ENCODE measurements around the gene STRAP.

STRAP gene

GRCh38 chr12:15882118-15882971, at the start of gene STRAP:
Gene STRAP, plus strand, starts transcription at chr12:15882387. Its CDS starts 321 bp downstream, at chr12:15882708.
- DNase-seq (ENCODE audit: low read depth in 2 of 2), result peak; percentile 92 to 95

GRCh38 chr12:15834575-15834974, 47.6 kb upstream of the STRAP start:
- no peak for DNase-seq (ENCODE audit: low read depth in 2 of 2)

- DNase-seq (ENCODE audit: low read depth in 2 of 2), result no peak
These were observed 44.9 kb upstream of the STRAP start for GRCh38 chr12:15837141-15837790.

- no peak for DNase-seq (ENCODE audit: low read depth in 2 of 2)
These were observed 43.1 kb upstream of the STRAP start for GRCh38 chr12:15839041-15839440.

GRCh38 chr12:15839682-15840081, 42.5 kb upstream of the STRAP start:
- DNase-seq (ENCODE audit: low read depth in 2 of 2), result no peak

- DNase-seq (ENCODE audit: low read depth in 2 of 2), result no peak
These were observed 40.1 kb upstream of the STRAP start for GRCh38 chr12:15842108-15842507.

- no peak for DNase-seq (ENCODE audit: low read depth in 2 of 2)
These were observed 35.3 kb upstream of the STRAP start for GRCh38 chr12:15846887-15847286.

GRCh38 chr12:15848606-15849005, 33.6 kb upstream of the STRAP start:
- DNase-seq (ENCODE audit: low read depth in 2 of 2), result no peak

GRCh38 chr12:15851045-15851620, 31.1 kb upstream of the STRAP start:
- no peak for DNase-seq (ENCODE audit: low read depth in 2 of 2)

- no peak for DNase-seq (ENCODE audit: low read depth in 2 of 2)
These were observed 30.3 kb upstream of the STRAP start for GRCh38 chr12:15851919-15852318.

- no peak for DNase-seq (ENCODE audit: low read depth in 2 of 2)
These were observed 29.8 kb upstream of the STRAP start for GRCh38 chr12:15852383-15852782.

GRCh38 chr12:15853877-15854276, 28.3 kb upstream of the STRAP start:
- DNase-seq (ENCODE audit: low read depth in 2 of 2), result no peak

- DNase-seq (ENCODE audit: low read depth in 2 of 2), result no peak
These were observed 27.3 kb upstream of the STRAP start for GRCh38 chr12:15854916-15855315.

- no peak for DNase-seq (ENCODE audit: low read depth in 2 of 2)
These were observed 26.5 kb upstream of the STRAP start for GRCh38 chr12:15855646-15856045.

GRCh38 chr12:15856097-15856982, 25.8 kb upstream of the STRAP start:
- DNase-seq (ENCODE audit: low read depth in 2 of 2), result no peak

- DNase-seq (ENCODE audit: low read depth in 2 of 2), result no peak
These were observed 23.8 kb upstream of the STRAP start for GRCh38 chr12:15858353-15858752.

- no peak for DNase-seq (ENCODE audit: low read depth in 2 of 2)
These were observed 23.1 kb upstream of the STRAP start for GRCh38 chr12:15859116-15859515.

- no peak for DNase-seq (ENCODE audit: low read depth in 2 of 2)
These were observed 20.8 kb upstream of the STRAP start for GRCh38 chr12:15861404-15861803.

GRCh38 chr12:15862840-15863239, 19.3 kb upstream of the STRAP start:
- DNase-seq (ENCODE audit: low read depth in 2 of 2), result no peak

GRCh38 chr12:15863372-15863771, 18.8 kb upstream of the STRAP start:
- no peak for DNase-seq (ENCODE audit: low read depth in 2 of 2)

- DNase-seq (ENCODE audit: low read depth in 2 of 2), result no peak
These were observed 18.2 kb upstream of the STRAP start for GRCh38 chr12:15863984-15864383.

- DNase-seq (ENCODE audit: low read depth in 2 of 2), result no peak
These were observed 14.0 kb upstream of the STRAP start for GRCh38 chr12:15868186-15868585.

Measured in stimulated activated CD8-positive, alpha-beta memory T cell treated with anti-CD3 and anti-CD28 coated beads, Interleukin-7, amount 100 ng/mL, for 1 hour (primary cell).